ENCODE data around the gene DYNC1I1. TPM values are rescaled to one million over a fixed set of nuclear protein-coding genes. Genes with fewer than 3 reads are reported as not detected.

DYNC1I1 gene
- total and polyA plus RNA-seq, 2 of the 4 experiments (the other 2 are of a cell fraction), result under 0.01 to 0.15 TPM

DNA sequence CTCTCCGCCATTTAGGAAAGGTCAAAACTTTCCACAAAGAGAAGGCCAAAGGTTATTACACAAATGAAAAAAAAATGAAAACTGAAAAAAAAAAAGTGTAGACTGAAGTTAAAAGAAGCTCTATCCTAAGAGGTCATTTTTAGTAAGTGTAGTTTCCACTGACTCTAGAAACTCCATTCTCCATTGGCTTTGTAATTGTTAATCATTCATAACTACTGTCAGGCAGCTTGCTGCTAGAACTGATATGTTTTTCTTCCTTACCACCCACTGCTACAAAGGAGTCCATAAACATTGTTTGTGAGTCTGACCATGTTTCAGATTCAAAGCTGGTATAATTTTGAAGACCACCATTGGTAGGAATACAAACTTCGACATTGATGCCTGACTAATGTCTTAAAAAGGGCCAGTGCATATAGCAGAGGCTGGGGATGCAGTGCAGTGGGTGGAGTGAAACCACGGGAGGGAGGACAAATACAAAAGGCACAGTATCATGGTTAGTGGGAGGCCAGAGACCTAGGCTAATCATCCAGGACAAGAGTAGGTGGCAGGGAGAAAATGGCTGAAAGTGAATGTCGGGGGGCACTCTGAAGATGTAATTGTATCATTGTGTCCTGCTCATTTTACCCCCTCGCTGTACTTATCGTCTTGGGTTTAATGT lies 16.9 kb upstream of the DYNC1I1 start:
- no peaks in the 10 kb centered on the region for H3K27me3 ChIP-seq (ENCODE audit: control insufficient read depth, insufficient read depth, low read length)
- H2BK20ac ChIP-seq (ENCODE audit: low read depth, low read length), result no peak overlapping the region
- H3K23ac ChIP-seq (ENCODE audit: low read depth, low read length), result no peak overlapping the region
- H4K20me1 ChIP-seq (ENCODE audit: insufficient read depth, low read length), result no peaks in the 10 kb centered on the region
- H3K79me1 ChIP-seq (ENCODE audit: low read depth in 1 of 2, low read length in 2 of 2), result no peaks in the 10 kb centered on the region
- H3K9ac ChIP-seq (ENCODE audit: low read depth, low read length), result no peak overlapping the region
- no peak overlapping the region for H3K18ac ChIP-seq (ENCODE audit: low read depth, low read length)
- H4K8ac ChIP-seq (ENCODE audit: low read depth in 2 of 2, low read length in 2 of 2), result no peak overlapping the region
- no peak overlapping the region for H2BK15ac ChIP-seq (ENCODE audit: low read depth, low read length)
- H3K56ac ChIP-seq (ENCODE audit: extremely low read depth, insufficient read depth, low read length), result no peak overlapping the region
- H3K14ac ChIP-seq (replicated peaks; ENCODE audit: low read depth, low read length), result no peak overlapping the region
- POLR2A ChIA-PET (ENCODE audit: unreplicated experiment), result no interaction called here
- no peaks in the 10 kb centered on the region for H3K9me1 ChIP-seq (ENCODE audit: insufficient read depth, low read length)
- BruUV-seq (replicated peaks), result no TSS peak
- H3K27ac ChIP-seq (ENCODE audit: insufficient read depth, low read length), result no peak overlapping the region
- H2BK120ac ChIP-seq (ENCODE audit: low read depth, low read length), result no peak overlapping the region
- CTCF ChIA-PET, result interaction anchor here (0.7 kb wide), 1 partner anchor 45 kb away, joined by 4 read pairs; no protein-coding TSS in a partner anchor
- H4K91ac ChIP-seq (ENCODE audit: insufficient read depth, low read depth, low read length), result no peak overlapping the region
- H2AK9ac ChIP-seq (replicated peaks; ENCODE audit: low read depth, low read length, poor library complexity), result no peak overlapping the region
- H3K4me1 ChIP-seq (ENCODE audit: control insufficient read depth, insufficient read depth, low read length), result no peaks in the 10 kb centered on the region
- no peak for TF ChIP-seq RCOR1 (IDR thresholded peaks at IDR 0.05; ENCODE audit: insufficient replicate concordance, low read length)
- ATAC-seq (ENCODE audit: low read depth) (no peak), DNase-seq (no peak)
- in situ Hi-C loops (cut with MboI; ENCODE audit: low sequenced_read_pairs), result no loop called here
- H3K4ac ChIP-seq (ENCODE audit: low read depth, low read length), result no peak overlapping the region
- dilution Hi-C loops (cut with HindIII; ENCODE audit: low sequenced_read_pairs, unreplicated experiment), result no loop called here
- intact Hi-C loops (cut with micrococcal nuclease), result no loop called here
- no peaks in the 10 kb centered on the region for H3K36me3 ChIP-seq (ENCODE audit: control insufficient read depth, insufficient read depth, low read length)
- H3K4me3 ChIP-seq (ENCODE audit: insufficient read depth, low read depth, low read length), result no peak overlapping the region
- no peak overlapping the region for H2BK5ac ChIP-seq (ENCODE audit: low read depth, low read length, poor library complexity, severe bottlenecking)
- no peaks in the 10 kb centered on the region for H3K9me3 ChIP-seq (ENCODE audit: control insufficient read depth, insufficient read depth, low read length)
- H2AFZ ChIP-seq (replicated peaks; ENCODE audit: low read length, poor library complexity), result no peak overlapping the region
- H3K4me2 ChIP-seq (ENCODE audit: low read depth, low read length), result no peak overlapping the region
- 72% methylated on average over 2 of the region's 6 CpGs; no CpG with 5 or more reads in 1 of the 2 experiments for WGBS, 2 experiments (ENCODE audit: extremely low coverage in 2 of 2, insufficient read length in 1 of 2)
- H2AK5ac ChIP-seq (ENCODE audit: low read depth, low read length), result no peak overlapping the region
- no peak overlapping the region for H4K5ac ChIP-seq (ENCODE audit: low read depth, low read length)
